Lower lobe of right lung (tissue), 2 donors: ENCODE measurements around the gene GASK1B. TPM values are rescaled to one million over a fixed set of nuclear protein-coding genes. Genes with fewer than 3 reads are reported as not detected.

Source experiments
- ATAC-seq, 2 donors: fragments of 200-7000 bp; cut with Tn5 transposase; one replicate each; pipeline ENCODE4 v1.9.1; 2020 to 2022; ENCODE audit warnings: mild to moderate bottlenecking in 2 of 2, moderate library complexity in 2 of 2
- DNase-seq: peaks from one replicate; pipeline ENCODE4 v3.0.0-alpha.2; 2020
- H3K27ac ChIP-seq: fragments of 200-600 bp; one replicate; pipeline ENCODE4 v1.8.0; 2022
- H3K27me3 ChIP-seq: fragments of 200-600 bp; one replicate; pipeline ENCODE4 v1.8.0; 2022; ENCODE audit warnings: low read depth
- H3K36me3 ChIP-seq: fragments of 200-600 bp; one replicate; pipeline ENCODE4 v1.8.0; 2022; ENCODE audit warnings: mild to moderate bottlenecking
- H3K4me1 ChIP-seq: fragments of 200-600 bp; one replicate; pipeline ENCODE4 v1.8.0; 2022
- H3K4me3 ChIP-seq: fragments of 200-600 bp; one replicate; pipeline ENCODE4 v1.8.0; 2022; ENCODE audit warnings: mild to moderate bottlenecking
- H3K9me3 ChIP-seq: fragments of 200-600 bp; one replicate; pipeline ENCODE4 v1.8.0; 2022
- intact Hi-C: fragments of 100-400 bp; cut with DNase I; formaldehyde crosslinking; loops from one replicate; pipeline ENCODE4 v1.11.0; 2022
- total RNA-seq: library from RNA; stranded (reverse); fragmentation: NEBNext Ultra II Directional; extraction: Animal tissue kit (Norgen Biotek cat#: 25700); gene quantifications from one replicate; pipeline ENCODE4 v1.2.1, GENCODE V29; 2021
- TF ChIP-seq, protein P1 (sequence below): fragments of 200-600 bp; IDR thresholded peaks from one replicate; pipeline ENCODE4 v1.8.0; 2022; ENCODE audit warnings: antibody characterized with exemption, mild to moderate bottlenecking
- donor health status: DM: no; HTN: yes; CAD: no; lungs with severe emphysema.

GASK1B gene
- total RNA-seq, 1 donor from 2014 or later = 22.7 TPM

DNA sequence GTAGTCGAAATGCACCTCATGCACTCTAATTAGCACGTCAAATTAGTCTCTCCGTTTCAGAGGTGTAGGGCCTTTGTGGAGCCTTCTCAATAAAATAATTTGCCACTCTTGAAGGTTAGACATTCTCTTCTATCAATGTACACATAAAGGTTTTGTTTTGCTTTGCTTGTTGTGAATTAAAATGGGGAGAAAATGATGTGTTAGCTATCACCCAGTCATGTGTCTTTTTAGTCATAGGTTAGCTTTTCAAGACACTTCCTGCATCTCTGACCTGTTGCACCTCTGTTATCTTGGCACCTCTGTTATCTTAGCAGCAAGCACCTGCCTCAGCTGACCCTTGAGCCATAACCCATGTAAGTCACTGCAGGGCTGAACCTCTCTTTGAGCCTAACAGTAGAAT, 38.4 kb upstream of the GASK1B start:
- ATAC-seq = no peak
- Histone ChIP-seq H3K4me1 (peaks cover 16% of the 10 kb centered on the region), H3K9me3 (no peaks in the 10 kb centered on the region), H3K36me3 (no peaks in the 10 kb centered on the region), H3K27ac (peak overlapping the region; percentile 84), H3K27me3 (no peaks in the 10 kb centered on the region), H3K4me3 (peak overlapping the region; percentile 49)
- TF ChIP-seq, protein P1, sequence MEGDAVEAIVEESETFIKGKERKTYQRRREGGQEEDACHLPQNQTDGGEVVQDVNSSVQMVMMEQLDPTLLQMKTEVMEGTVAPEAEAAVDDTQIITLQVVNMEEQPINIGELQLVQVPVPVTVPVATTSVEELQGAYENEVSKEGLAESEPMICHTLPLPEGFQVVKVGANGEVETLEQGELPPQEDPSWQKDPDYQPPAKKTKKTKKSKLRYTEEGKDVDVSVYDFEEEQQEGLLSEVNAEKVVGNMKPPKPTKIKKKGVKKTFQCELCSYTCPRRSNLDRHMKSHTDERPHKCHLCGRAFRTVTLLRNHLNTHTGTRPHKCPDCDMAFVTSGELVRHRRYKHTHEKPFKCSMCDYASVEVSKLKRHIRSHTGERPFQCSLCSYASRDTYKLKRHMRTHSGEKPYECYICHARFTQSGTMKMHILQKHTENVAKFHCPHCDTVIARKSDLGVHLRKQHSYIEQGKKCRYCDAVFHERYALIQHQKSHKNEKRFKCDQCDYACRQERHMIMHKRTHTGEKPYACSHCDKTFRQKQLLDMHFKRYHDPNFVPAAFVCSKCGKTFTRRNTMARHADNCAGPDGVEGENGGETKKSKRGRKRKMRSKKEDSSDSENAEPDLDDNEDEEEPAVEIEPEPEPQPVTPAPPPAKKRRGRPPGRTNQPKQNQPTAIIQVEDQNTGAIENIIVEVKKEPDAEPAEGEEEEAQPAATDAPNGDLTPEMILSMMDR = no peak
- intact Hi-C loops = no loop called here
- DNase-seq = no peak

DNA sequence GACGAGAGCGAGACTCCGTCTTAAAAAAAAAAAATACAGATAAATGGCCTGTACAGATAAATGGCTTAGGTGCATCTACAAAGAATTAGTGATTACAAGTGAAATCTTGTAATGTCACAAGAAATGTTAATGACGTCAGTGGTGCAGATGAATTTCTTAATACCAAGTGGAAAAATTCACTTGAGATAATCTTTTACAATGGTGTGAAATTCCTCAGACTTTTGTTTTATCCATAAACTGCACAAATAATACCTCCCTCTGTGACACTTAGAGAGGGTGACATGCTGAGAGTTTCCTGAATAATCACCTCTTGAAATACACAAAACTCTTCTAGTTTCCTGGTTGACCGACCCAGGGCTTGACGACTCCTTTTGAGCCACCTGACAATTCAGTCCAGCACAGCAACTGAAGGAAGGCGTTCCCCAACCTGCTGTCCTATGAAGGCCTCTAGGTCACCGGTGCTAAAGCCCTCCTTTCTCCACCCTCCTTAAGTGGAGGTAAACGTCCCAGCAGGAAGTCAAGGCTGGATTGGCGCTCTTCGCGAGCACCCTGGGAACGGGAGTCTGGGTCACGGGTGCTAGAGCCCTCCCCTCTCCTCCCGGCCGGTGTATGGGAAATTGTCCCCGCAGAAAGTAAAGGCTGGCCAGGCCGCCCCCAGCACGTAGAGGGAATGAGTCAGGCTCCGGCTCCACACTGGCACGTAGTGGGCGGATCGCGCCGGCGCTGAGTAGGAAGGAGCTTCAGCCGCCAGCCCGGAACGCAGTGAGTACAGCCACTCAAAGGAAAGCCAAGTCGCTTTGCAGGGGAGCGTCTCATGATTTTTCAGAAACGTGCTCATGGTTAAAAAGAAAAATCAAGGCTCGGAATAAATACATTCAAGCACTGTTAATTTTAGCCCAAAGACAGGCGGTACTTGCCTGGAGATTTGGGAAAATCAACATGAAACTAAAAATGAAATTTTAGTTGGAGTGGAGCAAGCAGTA, 37.3 kb upstream of the GASK1B start, which contains the start of gene TMEM144:
TMEM144 (plus strand) TSS at position 662 of the 983 bp plus-strand sequence. CDS start 2,182 bp downstream, outside the sequence.
- Histone ChIP-seq H3K27ac (peak within 1 kb of the TSS; percentile 84), H3K9me3 (no peaks in the 10 kb centered on the region), H3K4me1 (peaks cover 16% of the 10 kb centered on the region), H3K27me3 (no peaks in the 10 kb centered on the region), H3K36me3 (no peaks in the 10 kb centered on the region), H3K4me3 (peak within 1 kb of the TSS; percentile 49)
- TF ChIP-seq, protein P1 = peak; percentile 22
- peak; percentile 98 to 99 for ATAC-seq
- intact Hi-C loops = no loop called here
- peak; percentile 95 for DNase-seq

DNA sequence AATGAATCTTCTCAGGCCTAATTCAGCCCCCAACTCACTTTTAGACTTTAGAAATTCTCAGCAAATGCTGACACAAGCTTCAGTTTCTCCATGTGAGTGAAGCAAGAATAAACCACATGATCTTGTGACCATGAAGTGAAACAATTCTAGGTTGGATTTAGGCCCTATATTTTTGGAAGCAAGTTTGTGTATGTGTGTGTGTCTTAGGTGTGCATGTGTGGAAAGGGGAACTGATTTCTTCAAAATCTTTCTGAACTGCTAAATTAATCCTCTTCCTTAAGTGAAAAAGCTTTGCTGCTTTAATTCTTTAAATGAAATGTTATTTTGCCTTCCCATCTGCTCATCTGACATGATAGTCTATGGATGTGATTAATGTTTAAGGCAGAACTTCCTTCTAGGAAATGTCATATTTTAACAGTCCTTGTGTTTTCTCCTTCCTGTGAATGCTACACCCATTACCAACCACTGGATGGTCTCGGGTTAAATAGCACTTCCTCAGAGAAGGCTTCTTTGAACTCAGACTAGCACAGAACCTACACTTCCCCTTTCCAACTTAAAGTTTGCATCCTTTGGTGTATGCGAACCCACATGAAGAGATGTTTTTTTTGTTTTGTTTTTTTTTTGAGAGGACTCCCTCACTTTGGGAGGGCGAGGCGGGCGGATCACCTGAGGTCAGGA, 36.3 kb upstream of the GASK1B start:
- H3K4me1 ChIP-seq = peaks cover 16% of the 10 kb centered on the region
- H3K4me3 ChIP-seq = no peak overlapping the region
- DNase-seq = no peak
- H3K27me3 ChIP-seq = no peaks in the 10 kb centered on the region
- peak; percentile 35 to 55 for ATAC-seq
- no peaks in the 10 kb centered on the region for H3K9me3 ChIP-seq
- peak overlapping the region; percentile 84 for H3K27ac ChIP-seq
- intact Hi-C loops = no loop called here
- H3K36me3 ChIP-seq = no peaks in the 10 kb centered on the region
- TF ChIP-seq, protein P1 = no peak

DNA sequence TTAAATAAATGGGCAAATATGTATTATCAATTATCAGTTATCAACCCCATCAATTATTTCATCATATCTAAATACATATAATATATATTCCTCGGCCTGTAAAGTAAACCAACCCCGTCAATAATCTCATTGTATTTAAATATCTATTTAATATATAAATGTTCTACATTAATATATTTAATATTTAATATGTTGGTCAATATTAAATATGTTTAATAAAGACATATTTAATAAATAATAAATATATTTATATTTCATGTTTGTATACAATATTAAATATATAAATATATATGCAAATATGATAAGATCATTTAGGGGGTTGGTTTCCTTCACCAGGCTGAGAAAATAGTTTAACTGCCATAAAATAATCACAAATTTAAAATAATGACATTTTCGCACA, 31.1 kb upstream of the GASK1B start:
- H3K27ac ChIP-seq = no peak overlapping the region
- H3K4me3 ChIP-seq = no peak overlapping the region
- no peaks in the 10 kb centered on the region for H3K4me1 ChIP-seq
- no peaks in the 10 kb centered on the region for H3K9me3 ChIP-seq
- ATAC-seq (no peak), DNase-seq (no peak)
- no peaks in the 10 kb centered on the region for H3K36me3 ChIP-seq
- intact Hi-C loops = no loop called here
- TF ChIP-seq, protein P1 = no peak
- H3K27me3 ChIP-seq = no peaks in the 10 kb centered on the region

DNA sequence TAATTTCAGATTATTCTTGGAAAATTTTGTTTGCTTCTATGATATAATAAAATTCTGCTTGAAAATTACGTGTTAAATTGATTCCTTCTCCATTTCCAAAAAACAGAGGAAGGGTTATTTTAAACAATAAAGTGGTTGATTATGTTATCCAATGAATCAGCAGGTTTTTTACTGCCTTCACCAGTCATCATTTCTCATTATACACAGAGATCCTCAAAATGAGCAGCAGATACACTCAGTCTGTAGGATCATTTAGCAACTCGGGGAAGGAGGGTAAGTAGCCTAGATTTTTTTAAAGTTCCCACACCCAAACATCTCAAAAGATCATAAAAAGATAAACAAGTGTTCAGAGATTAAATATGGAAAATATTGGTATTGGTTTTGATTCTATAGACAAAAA, 30.6 kb upstream of the GASK1B start:
- Histone ChIP-seq H3K27me3 (no peaks in the 10 kb centered on the region), H3K36me3 (no peaks in the 10 kb centered on the region), H3K9me3 (no peaks in the 10 kb centered on the region), H3K4me3 (no peak overlapping the region), H3K4me1 (no peaks in the 10 kb centered on the region), H3K27ac (no peak overlapping the region)
- DNase-seq (no peak), ATAC-seq (no peak)
- TF ChIP-seq, protein P1 = no peak
- intact Hi-C loops = no loop called here
